Smooth muscle cell (in vitro differentiated cells): ENCODE measurements around the gene ZNF80. TPM values are rescaled to one million over a fixed set of nuclear protein-coding genes. Genes with fewer than 3 reads are reported as not detected.

Experiments
- DNase-seq: peaks from one replicate; lab custom pipeline; 2025; ENCODE audit not compliant: unreplicated experiment; lab: John Stamatoyannopoulos, UW
- H2AFZ ChIP-seq: fragments of 200-600 bp; sonication (generic); 2 replicates; pipeline ENCODE4 v1.6.0; 2016; ENCODE audit warnings: antibody characterized with exemption, low read depth, mild to moderate bottlenecking
- H3F3A ChIP-seq: fragments of 200-600 bp; sonication (generic); 2 replicates; pipeline ENCODE4 v1.6.0; 2017; ENCODE audit warnings: antibody characterized with exemption, low read depth
- H3K27ac ChIP-seq: fragments of 200-600 bp; sonication (generic); 2 replicates; pipeline ENCODE4 v1.5.1; 2016; ENCODE audit warnings: low read depth, mild to moderate bottlenecking
- H3K27me3 ChIP-seq: fragments of 200-600 bp; sonication (generic); 2 replicates; pipeline ENCODE4 v1.6.1; 2016; ENCODE audit warnings: low read depth, mild to moderate bottlenecking
- H3K36me3 ChIP-seq: fragments of 200-600 bp; sonication (generic); 2 replicates; pipeline ENCODE4 v1.5.1; 2016; ENCODE audit warnings: low read depth
- H3K4me1 ChIP-seq: fragments of 200-600 bp; sonication (generic); 2 replicates; pipeline ENCODE4 v1.5.1; 2016; ENCODE audit warnings: low read depth
- H3K4me2 ChIP-seq: fragments of 200-600 bp; sonication (generic); 2 replicates; pipeline ENCODE4 v1.6.0; 2016; ENCODE audit warnings: mild to moderate bottlenecking
- H3K4me3 ChIP-seq: fragments of 200-600 bp; sonication (generic); 2 replicates; pipeline ENCODE4 v1.5.1; 2016; ENCODE audit warnings: mild to moderate bottlenecking
- H3K79me2 ChIP-seq: fragments of 200-600 bp; sonication (generic); 2 replicates; pipeline ENCODE4 v1.6.0; 2016; ENCODE audit warnings: low read depth, mild to moderate bottlenecking
- H3K9ac ChIP-seq: fragments of 200-600 bp; sonication (generic); 2 replicates; pipeline ENCODE4 v1.6.0; 2016; ENCODE audit warnings: low read depth
- H3K9me3 ChIP-seq: fragments of 200-600 bp; sonication (generic); replicated peaks from 2 replicates; pipeline ENCODE4 v1.5.1; 2016; ENCODE audit warnings: low read depth
- H4K20me1 ChIP-seq: fragments of 200-600 bp; sonication (generic); 2 replicates; pipeline ENCODE4 v1.6.0; 2016; ENCODE audit warnings: low read depth
- CTCF ChIP-seq: fragments of 200-600 bp; sonication (generic); IDR thresholded peaks from 2 replicates; pipeline ENCODE4 v1.5.1; 2017; ENCODE audit warnings: borderline replicate concordance, mild to moderate bottlenecking, antibody characterized with exemption; ENCODE audit not compliant: insufficient read depth, poor library complexity, severe bottlenecking
- WGBS: methylation state at CpG from one replicate; pipeline ENCODE4 v1.1.7; 2016; ENCODE audit warnings: low lambda C conversion rate; 5-methylcytosine and 5-hydroxymethylcytosine counted together
- polyA plus RNA-seq: library from polyadenylated mRNA; unstranded; fragments of >200 nt; fragmentation: Nextera tagmentation; extraction: Ambion mirVana; gene quantifications from 2 replicates; pipeline ENCODE4 v1.2.1, GENCODE V29; 2016
- total RNA-seq: library from RNA; depleted of rRNA; stranded (reverse); fragments of >200 nt; gene quantifications from 2 replicates; pipeline ENCODE4 v1.2.3, GENCODE V29; 2014

The ZNF80 gene
- total and polyA plus RNA-seq, 2 experiments from 2014 or later: not detected

DNA sequence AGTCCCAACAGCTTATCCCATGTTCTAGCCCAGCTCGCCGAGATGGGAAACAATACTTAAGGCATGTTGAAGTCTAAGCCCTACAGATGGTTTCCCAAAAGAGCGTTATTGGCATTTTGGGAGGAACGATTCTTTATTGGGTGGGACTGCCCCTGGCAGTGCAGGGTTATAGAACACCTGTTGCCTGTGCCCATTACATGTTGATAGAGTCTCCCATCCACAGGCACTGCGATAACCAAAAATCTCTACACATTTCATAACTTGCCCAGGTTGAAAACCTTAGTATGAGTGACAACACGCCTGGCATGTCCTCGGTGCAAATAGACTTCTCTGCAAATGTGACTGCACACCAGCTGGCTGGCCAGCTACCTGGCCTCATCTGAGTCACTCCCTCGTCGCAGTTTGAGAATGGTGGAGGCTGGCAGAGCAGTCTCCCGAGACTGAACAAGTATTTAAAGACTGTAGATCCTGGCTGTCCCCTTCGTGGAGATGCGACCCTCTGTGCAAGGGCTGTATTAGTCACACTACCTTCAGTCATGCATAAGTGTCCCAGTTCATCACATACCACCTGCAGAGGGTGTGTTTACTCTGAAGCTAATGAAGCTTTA lies 18.7 kb downstream of the ZNF80 start:
- DNase-seq: no peak
- H3F3A ChIP-seq: no peaks in the 10 kb centered on the region
- no peaks in the 10 kb centered on the region for H3K36me3 ChIP-seq
- no peaks in the 10 kb centered on the region for H3K9me3 ChIP-seq
- TF ChIP-seq CTCF: no peak
- H3K9ac ChIP-seq: no peak overlapping the region
- H3K4me2 ChIP-seq: no peak overlapping the region
- H2AFZ ChIP-seq: no peak overlapping the region
- H3K79me2 ChIP-seq: no peaks in the 10 kb centered on the region
- no peaks in the 10 kb centered on the region for H3K4me1 ChIP-seq
- H3K27ac ChIP-seq: no peak overlapping the region
- H4K20me1 ChIP-seq: no peaks in the 10 kb centered on the region
- H3K27me3 ChIP-seq: no peaks in the 10 kb centered on the region
- no peak overlapping the region for H3K4me3 ChIP-seq
- WGBS: 89% methylated on average over 12 of the region's 12 CpGs

DNA sequence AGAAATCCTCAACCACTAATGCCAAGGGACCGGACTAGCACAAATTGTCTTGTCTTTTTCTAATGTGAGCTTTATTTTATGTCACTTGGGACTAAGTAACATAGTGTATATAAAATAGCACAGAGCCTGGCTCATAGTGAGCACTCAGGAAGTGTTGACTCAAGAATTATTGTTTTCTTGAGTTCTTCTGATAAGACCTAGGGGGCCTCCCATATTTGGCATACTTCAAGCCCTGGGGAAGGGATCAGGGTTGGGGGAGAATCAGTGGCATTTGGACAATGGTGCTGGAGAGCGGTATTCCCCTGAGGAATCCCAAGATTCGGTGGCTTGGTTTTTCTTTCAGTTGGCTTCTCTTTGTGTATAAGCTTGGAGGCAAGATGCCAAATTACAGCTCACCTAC lies 19.4 kb downstream of the ZNF80 start:
- no peak overlapping the region for H3K4me3 ChIP-seq
- H4K20me1 ChIP-seq: no peaks in the 10 kb centered on the region
- no peak overlapping the region for H3K9ac ChIP-seq
- TF ChIP-seq CTCF: no peak
- H2AFZ ChIP-seq: no peak overlapping the region
- H3K9me3 ChIP-seq: no peaks in the 10 kb centered on the region
- H3F3A ChIP-seq: no peaks in the 10 kb centered on the region
- H3K27ac ChIP-seq: no peak overlapping the region
- no peaks in the 10 kb centered on the region for H3K36me3 ChIP-seq
- no peaks in the 10 kb centered on the region for H3K4me1 ChIP-seq
- H3K4me2 ChIP-seq: no peak overlapping the region
- no peak for DNase-seq
- H3K27me3 ChIP-seq: no peaks in the 10 kb centered on the region
- H3K79me2 ChIP-seq: no peaks in the 10 kb centered on the region
- WGBS: 92% methylated on average over 3 of the region's 3 CpGs

DNA sequence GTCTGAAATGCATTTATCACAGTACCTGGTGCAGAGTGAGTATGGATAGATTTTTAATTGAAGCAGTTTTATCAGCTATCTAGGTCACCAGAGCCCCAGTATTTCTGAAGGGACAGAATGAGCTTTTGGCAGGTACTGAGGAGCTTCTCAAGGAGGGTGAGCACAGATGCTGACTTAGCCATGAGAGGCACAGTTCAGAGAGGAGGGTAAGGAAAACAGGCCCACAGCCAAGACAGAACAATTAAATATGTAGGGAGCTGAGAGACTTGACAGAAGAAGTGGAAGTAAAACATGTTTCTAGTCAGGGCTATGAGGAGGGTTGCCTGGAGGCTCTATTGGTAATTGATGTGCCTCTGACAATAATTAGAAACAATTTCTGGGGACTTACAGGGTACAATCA lies 20.1 kb downstream of the ZNF80 start:
- DNase-seq: no peak
- H3K9ac ChIP-seq: no peak overlapping the region

More for the DNA sequence above, 20.1 kb downstream of the ZNF80 start:
- Histone ChIP-seq H3K79me2 (no peaks in the 10 kb centered on the region), H4K20me1 (no peaks in the 10 kb centered on the region), H3K27me3 (no peaks in the 10 kb centered on the region), H3K36me3 (no peaks in the 10 kb centered on the region), H3K4me2 (no peak overlapping the region), H3K4me3 (no peak overlapping the region), H3F3A (no peaks in the 10 kb centered on the region), H2AFZ (no peak overlapping the region), H3K27ac (no peak overlapping the region), H3K4me1 (no peaks in the 10 kb centered on the region), H3K9me3 (no peaks in the 10 kb centered on the region)
- TF ChIP-seq CTCF: no peak
